ENCODE measurements around the gene VSIG10. TPM values are rescaled to one million over a fixed set of nuclear protein-coding genes. Genes with fewer than 3 reads are reported as not detected.
A peak's percentile ranks its signal among the peaks of the same experiment; 100 is the strongest.
"Not testable (repeated sequence)": the region's sequence is repeated elsewhere in the genome, so short reads cannot be mapped to it uniquely, and the experiment has no call there.

VSIG10 gene
- total RNA-seq, 1 donor from 2014 or later, result 26.2 TPM

GRCh38 chr12:118109088-118109487, 5.3 kb upstream of the VSIG10 start:
- DNase-seq (ENCODE audit: low read depth, low spot score), result no peak

- no peak for DNase-seq (ENCODE audit: low read depth, low spot score)
These were observed 3.9 kb upstream of the VSIG10 start for GRCh38 chr12:118107694-118108093.

- no peak for DNase-seq (ENCODE audit: low read depth, low spot score)
These were observed 3.2 kb upstream of the VSIG10 start for GRCh38 chr12:118107011-118107410.

GRCh38 chr12:118103201-118103600, 610 bp downstream of the VSIG10 start:
- DNase-seq (ENCODE audit: low read depth, low spot score), result no peak

- DNase-seq (ENCODE audit: low read depth, low spot score), result no peak
These were observed 1.2 kb downstream of the VSIG10 start for GRCh38 chr12:118102609-118103008.

DNA sequence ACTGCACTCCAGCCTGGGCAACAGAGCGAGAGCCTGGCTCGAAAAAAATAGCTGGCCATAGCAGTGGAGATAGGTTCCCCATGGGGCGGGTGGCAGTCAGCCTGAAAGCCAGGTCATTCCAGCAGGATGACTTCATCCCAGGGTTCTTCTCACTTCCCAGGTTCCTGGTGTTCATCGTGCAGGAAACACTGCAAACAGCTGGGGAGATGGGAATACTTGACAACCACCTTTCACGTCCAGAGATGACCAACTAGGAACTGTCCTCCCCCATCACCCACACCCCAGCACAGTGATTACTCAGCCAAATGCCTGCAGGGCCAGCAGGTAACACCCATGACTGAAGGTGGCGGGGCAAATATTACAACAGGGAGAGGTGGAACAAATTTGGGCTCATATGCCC, 1.7 kb downstream of the VSIG10 start:
- DNase-seq (ENCODE audit: low read depth, low spot score), result no peak

DNA sequence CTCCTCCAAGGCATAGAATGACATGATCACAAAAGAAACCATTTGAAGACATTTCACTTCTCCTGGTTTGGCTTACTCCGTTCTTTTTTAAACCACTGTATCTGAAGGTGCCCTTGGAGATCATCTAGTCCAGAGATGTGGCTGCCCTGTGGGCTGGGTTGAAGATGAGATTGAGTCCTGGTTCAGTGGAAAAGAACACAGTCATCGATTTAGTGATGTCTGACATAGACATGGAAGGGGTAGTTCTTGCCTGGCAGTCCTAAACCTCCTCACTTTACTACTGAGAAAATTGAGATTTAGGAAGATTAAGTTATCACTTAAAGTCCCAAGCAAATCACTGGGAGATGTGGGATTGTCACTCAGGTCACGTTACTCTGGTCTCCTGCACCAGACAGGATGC, 2.8 kb downstream of the VSIG10 start:
- no peak for DNase-seq (ENCODE audit: low read depth, low spot score)

- no peak for DNase-seq (ENCODE audit: low read depth, low spot score)
These were observed 4.7 kb downstream of the VSIG10 start for GRCh38 chr12:118098911-118099671.

DNA sequence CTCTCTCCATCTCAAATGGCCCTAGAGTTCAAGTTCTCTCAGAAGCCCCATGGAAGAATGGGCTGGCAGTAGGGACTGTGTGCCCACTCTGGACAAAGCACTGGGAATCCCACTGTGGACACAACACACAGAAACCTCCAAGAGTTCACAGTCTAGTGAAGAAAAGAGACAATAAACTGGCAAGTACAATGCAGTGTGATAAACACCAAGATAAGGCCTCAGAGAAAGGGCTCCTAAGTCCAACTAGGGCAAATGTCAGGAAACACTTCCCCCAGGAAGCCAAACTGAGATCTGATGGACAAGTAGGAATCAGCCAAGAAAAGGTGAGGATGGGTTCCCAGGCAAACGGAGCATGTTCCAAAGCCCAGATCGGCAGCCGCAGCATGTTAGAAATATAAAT, 5.4 kb downstream of the VSIG10 start:
- no peak for DNase-seq (ENCODE audit: low read depth, low spot score)

GRCh38 chr12:118094039-118094438, 9.8 kb downstream of the VSIG10 start:
- DNase-seq (ENCODE audit: low read depth, low spot score), result no peak

DNA sequence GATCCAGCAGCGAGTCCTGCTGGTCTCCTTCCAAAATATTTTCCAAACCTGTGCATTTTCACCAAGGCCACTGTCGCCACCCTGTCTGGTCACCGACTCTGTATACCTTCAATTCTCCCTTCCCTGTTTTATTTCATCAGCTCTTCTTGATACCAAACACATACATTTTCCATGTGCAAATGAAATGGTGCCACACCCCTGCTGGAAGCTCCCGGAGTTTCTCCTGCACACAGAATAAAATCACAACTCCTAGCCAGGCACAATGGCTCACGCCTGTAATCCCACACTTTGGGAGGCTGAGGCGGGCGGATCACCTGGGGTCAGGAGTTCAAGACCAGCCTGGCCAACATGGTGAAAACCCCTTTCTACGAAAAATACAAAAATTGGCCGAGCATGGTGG, 14.0 kb downstream of the VSIG10 start:
- no peak for DNase-seq (ENCODE audit: low read depth, low spot score)

GRCh38 chr12:118082161-118082560, 21.6 kb downstream of the VSIG10 start:
- DNase-seq (ENCODE audit: low read depth, low spot score), result no peak

DNA sequence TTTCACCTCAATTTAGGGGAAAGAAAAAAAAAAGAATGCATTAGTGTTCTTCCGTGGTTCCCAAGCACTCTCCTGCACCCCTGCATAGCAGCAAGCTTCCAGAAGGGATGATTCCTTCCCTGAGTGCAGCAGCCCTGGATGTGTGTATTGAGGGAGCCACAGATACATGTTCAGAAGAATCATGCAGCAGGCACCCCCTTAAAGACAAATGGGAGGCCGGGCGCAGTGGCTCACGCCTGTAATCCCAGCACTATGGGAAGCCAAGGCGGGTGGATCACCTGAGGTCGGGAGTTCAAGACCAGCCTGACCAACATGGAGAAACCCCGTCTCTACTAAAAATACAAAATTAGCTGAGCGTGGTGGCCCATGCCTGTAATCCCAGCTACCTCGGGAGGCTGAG, 22.3 kb downstream of the VSIG10 start:
- not testable (repeated sequence) for DNase-seq (ENCODE audit: low read depth, low spot score)

- DNase-seq (ENCODE audit: low read depth, low spot score), result no peak
These were observed 30.0 kb downstream of the VSIG10 start for GRCh38 chr12:118073768-118074167.

DNA sequence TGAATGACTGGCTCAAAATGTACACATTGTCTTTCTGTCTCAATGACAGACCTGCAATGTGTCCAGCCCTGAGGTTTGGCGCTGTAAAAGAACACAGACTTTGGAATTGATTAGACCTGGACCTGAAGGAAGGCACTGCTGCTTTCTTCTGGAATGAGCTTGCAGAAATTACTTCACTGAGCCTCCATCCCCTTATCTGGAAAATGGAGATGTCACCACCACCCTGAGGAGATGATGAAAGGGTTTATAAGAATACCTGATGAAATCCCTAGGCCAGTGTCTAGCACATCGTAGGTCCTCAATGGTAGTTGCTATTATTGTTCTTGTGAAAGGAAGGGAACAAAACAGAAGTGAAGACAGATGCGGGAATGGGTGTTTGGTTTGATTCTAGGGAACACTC, 33.2 kb downstream of the VSIG10 start:
- DNase-seq (ENCODE audit: low read depth, low spot score), result no peak

DNA sequence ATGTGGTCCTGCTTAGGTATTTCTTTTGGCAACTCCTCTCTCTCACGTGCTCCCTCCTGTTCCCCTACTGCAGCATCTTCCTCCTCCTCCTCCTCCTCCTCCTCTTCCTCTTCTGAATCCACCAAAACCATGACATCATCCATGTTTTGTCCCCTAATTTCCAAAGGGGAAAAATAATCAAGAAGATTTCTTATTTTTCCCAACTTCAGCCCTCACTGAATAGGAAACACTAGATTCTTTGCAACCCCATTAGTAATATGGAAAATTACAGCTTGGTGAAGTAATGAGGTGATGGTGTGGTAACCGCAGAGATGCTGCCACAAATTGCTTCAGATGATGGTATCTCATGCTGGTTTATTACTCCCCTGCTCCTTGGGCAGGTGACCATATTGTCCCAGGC, 35.4 kb downstream of the VSIG10 start:
- DNase-seq (ENCODE audit: low read depth, low spot score), result no peak

- no peak for DNase-seq (ENCODE audit: low read depth, low spot score)
These were observed 38.4 kb downstream of the VSIG10 start for GRCh38 chr12:118065380-118065779.

- DNase-seq (ENCODE audit: low read depth, low spot score), result no peak
These were observed 39.2 kb downstream of the VSIG10 start for GRCh38 chr12:118064608-118065007.

GRCh38 chr12:118063576-118064391, 40.0 kb downstream of the VSIG10 start:
- DNase-seq (ENCODE audit: low read depth, low spot score), result no peak

GRCh38 chr12:118061873-118062843, 41.7 kb downstream of the VSIG10 start:
- DNase-seq (ENCODE audit: low read depth, low spot score), result no peak

DNA sequence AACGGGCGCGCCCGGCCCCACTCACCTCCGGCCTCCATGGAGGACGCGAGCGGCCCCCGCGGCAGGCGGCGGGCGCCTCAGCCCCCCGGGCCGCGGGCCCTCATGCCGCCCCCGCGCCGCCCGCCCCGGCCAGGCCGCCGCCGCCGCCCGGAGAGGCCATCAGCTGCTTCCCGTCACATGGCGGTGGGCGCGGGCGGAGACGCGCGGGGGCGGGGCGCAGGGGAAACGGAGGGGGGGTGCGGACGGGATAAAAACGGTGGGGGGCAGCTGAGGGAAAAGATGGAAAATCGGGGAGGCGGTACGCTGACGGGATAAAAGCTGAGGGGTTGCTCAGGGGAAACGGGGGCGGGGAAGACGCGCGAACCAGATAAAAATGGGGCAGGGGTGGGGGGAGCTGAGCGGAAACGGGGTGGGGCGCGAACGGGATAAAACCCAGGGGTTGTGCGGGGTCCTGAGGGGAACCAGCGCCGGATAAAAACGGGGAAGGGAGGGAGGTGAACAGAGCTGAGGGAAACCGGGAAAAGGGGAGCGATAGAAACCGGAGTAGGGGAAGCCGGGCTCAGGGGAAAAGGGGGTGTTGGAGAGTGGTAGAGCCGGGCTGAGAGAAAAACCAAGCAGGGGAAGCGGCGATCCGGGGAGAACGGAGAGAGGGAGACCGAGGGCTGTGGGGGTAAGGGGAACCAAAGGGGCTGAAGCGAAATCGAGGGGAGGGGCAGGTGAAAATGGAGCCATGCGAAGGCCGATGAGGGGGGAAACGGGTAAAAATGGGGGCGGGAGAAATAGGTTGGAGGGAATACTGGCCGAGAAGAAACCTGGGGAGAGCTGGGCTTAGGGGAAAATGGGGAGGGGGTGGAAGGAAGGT, 42.6 kb downstream of the VSIG10 start, which contains the start of gene WSB2:
TSS of gene WSB2 (minus strand) at position 169 of the 862 bp plus-strand sequence. CDS start at position 38, 131 bp downstream.
- DNase-seq (ENCODE audit: low read depth, low spot score), result peak; percentile 41
